Spleen (tissue), 11 donors: ENCODE data around the gene MROH7. TPM values are rescaled to one million over a fixed set of nuclear protein-coding genes. Genes with fewer than 3 reads are reported as not detected.

Experiments
- DNase-seq: peaks from one replicate; pipeline ENCODE4 v3.0.0-alpha.2; 2020
- H3K27ac ChIP-seq, 8 donors: fragments of 200-600 bp; sonication (generic) in 7 of 8; 1 replicate in 4 of 8; 2 replicates in 4 of 8; pipeline versions ENCODE4 v1.5.0 to v1.8.0; 2016 to 2021; ENCODE audit warnings: inconsistent platforms in 4 of 8, mild to moderate bottlenecking in 4 of 8, moderate library complexity in 1 of 8
- H3K27me3 ChIP-seq, 7 donors: fragments of 200-600 bp; sonication (generic) in 6 of 7; replicated peaks in 1 of 7; 1 replicate in 4 of 7; 2 replicates in 3 of 7; pipeline versions ENCODE4 v1.5.0 to v1.8.0; 2016 to 2021; ENCODE audit warnings: inconsistent platforms in 3 of 7, mild to moderate bottlenecking in 1 of 7
- H3K36me3 ChIP-seq, 6 donors: fragments of 200-600 bp; sonication (generic) in 5 of 6; 1 replicate in 4 of 6; 2 replicates in 2 of 6; pipeline versions ENCODE4 v1.5.0 to v1.8.0; 2016 to 2021; ENCODE audit warnings: inconsistent platforms in 2 of 6
- H3K4me1 ChIP-seq, 6 donors: fragments of 200-600 bp; sonication (generic) in 5 of 6; 1 replicate in 3 of 6; 2 replicates in 3 of 6; pipeline versions ENCODE4 v1.5.0 to v1.8.0; 2016 to 2021; ENCODE audit warnings: inconsistent platforms in 3 of 6
- H3K4me3 ChIP-seq, 8 donors: fragments of 200-600 bp; sonication (generic) in 7 of 8; 1 replicate in 4 of 8; 2 replicates in 4 of 8; pipeline versions ENCODE4 v1.5.0 to v1.8.0; 2016 to 2021; ENCODE audit warnings: inconsistent platforms in 4 of 8, mild to moderate bottlenecking in 4 of 8, moderate library complexity in 2 of 8
- H3K9me3 ChIP-seq, 8 donors: fragments of 200-600 bp; sonication (generic) in 7 of 8; 1 replicate in 4 of 8; 2 replicates in 4 of 8; pipeline versions ENCODE4 v1.5.0 to v1.8.0; 2016 to 2021; ENCODE audit warnings: inconsistent platforms in 4 of 8
- CTCF ChIP-seq, 11 experiments: fragments of 200-600 bp in 7 of 11; fragments of 450-650 bp in 4 of 11; sonication (generic) in 4 of 11; IDR thresholded peaks in 8 of 11; conservative IDR thresholded peaks in 3 of 11; 1 replicate in 7 of 11; 2 replicates in 4 of 11; pipeline versions ENCODE4 v1.4.0 to v1.8.0; 2016 to 2021; ENCODE audit warnings: antibody characterized with exemption in 11 of 11, inconsistent platforms in 4 of 11, mild to moderate bottlenecking in 1 of 11
- POLR2A ChIP-seq, 3 donors: fragments of 450-650 bp; IDR thresholded peaks; one replicate each; pipeline ENCODE4 v1.5.1; 2017; ENCODE audit warnings: antibody characterized with exemption in 3 of 3, mild to moderate bottlenecking in 1 of 3
- POLR2AphosphoS5 ChIP-seq, 3 donors: sonication (generic); formaldehyde crosslinking; IDR thresholded peaks; one replicate each; pipeline ENCODE4 v1.5.1; 2017; ENCODE audit warnings: antibody characterized with exemption in 3 of 3
- WGBS, 5 donors: extraction: QIAGEN DNeasy Blood & Tissue Kit in 3 of 5; methylation state at CpG; one replicate each; pipeline versions ENCODE4 v1.1.5 to v1.1.7; 2013 to 2018; 5-methylcytosine and 5-hydroxymethylcytosine counted together
- intact Hi-C: fragments of 100-400 bp; cut with DNase I; formaldehyde crosslinking; loops from one replicate; pipeline ENCODE4 v1.15.0; 2023; ENCODE audit warnings: low total_unique reads
- polyA plus RNA-seq, 3 donors: library from polyadenylated mRNA; stranded (reverse); fragments of 200-250 nt; gene quantifications; one replicate each; pipeline ENCODE4 v1.2.1, GENCODE V29; 2013
- total RNA-seq, 7 donors: library from RNA; depleted of rRNA in 3 of 7; stranded (reverse); fragments of >200 nt in 3 of 7; fragmentation: NEBNext Ultra II Directional in 4 of 7; extraction: Animal tissue kit (Norgen Biotek cat#: 25700) in 4 of 7; gene quantifications; one replicate each; pipeline versions ENCODE4 v1.1.0 to v1.2.1, GENCODE V29; 2016 to 2021
- donor health status: healthy with polysubstance abuse.
- donor health status: DM: no; HTN: no; CAD: no; lungs with moderate emphysema.
- donor health status: DM: no; HTN: no; CAD: no.
- donor health status: Bipolar disorder and iron deficiency.
- donor health status: healthy.
- donor health status: DM: no; HTN: no; CAD: no.
- donor health status: DM: yes; HTN: yes; CAD: no.

The MROH7 gene
- total and polyA plus RNA-seq, 10 donors: 0.36 to 3.6 (median 1.4) TPM

DNA sequence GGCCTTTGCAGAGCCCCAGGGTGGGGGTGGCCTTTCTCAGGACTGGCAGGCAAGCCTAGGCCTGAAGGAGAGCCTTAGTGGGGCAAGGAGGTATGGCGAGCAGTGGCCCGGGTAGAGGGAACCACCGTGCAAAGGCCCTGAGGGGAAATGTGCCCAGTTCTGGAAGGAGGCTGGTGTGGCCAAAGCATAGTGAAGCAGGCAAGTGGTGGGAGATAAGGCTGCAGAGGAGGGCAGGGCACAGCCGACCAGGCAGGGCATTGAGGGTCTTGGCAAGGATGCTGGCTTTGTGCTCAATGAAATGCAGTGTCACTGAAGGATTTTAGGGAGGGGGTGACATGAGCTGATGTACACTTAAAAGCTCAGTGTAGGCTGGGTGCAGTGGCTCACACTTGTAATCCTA is 22.8 kb downstream of the MROH7 start:
- Histone ChIP-seq H3K4me1 (no peaks in the 10 kb centered on the region), H3K4me3 (no peak overlapping the region), H3K36me3 (no peaks in the 10 kb centered on the region), H3K9me3 (peaks cover 0 to 6% (median 0%) of the 10 kb centered on the region in 8 donors), H3K27me3 (no peaks in the 10 kb centered on the region), H3K27ac (no peak overlapping the region)
- WGBS, 5 donors: 85 to 92% (median 88%) methylated on average over 4 of the region's 4 CpGs
- intact Hi-C loops: no loop called here
- TF ChIP-seq POLR2A (IDR thresholded peaks at IDR 0.05) (no peak), CTCF (IDR thresholded peaks at IDR 0.05 in 8 of 11, conservative IDR thresholded peaks at IDR 0.05 in 3 of 11) (no peak), POLR2AphosphoS5 (IDR thresholded peaks at IDR 0.05) (no peak)
- no peak for DNase-seq

GRCh38 chr1:54665852-54666251 is 24.3 kb downstream of the MROH7 start:
- Histone ChIP-seq H3K9me3 (no peaks in the 10 kb centered on the region), H3K4me3 (no peak overlapping the region), H3K36me3 (no peaks in the 10 kb centered on the region), H3K27ac (no peak overlapping the region), H3K27me3 (no peaks in the 10 kb centered on the region), H3K4me1 (no peaks in the 10 kb centered on the region)
- intact Hi-C loops: no loop called here
- no peak for DNase-seq
- TF ChIP-seq POLR2AphosphoS5 (IDR thresholded peaks at IDR 0.05) (no peak), POLR2A (IDR thresholded peaks at IDR 0.05) (no peak), CTCF (IDR thresholded peaks at IDR 0.05 in 8 of 11, conservative IDR thresholded peaks at IDR 0.05 in 3 of 11) (no peak)
- WGBS, 5 donors: 83 to 98% (median 93%) methylated on average over 5 of the region's 5 CpGs

DNA sequence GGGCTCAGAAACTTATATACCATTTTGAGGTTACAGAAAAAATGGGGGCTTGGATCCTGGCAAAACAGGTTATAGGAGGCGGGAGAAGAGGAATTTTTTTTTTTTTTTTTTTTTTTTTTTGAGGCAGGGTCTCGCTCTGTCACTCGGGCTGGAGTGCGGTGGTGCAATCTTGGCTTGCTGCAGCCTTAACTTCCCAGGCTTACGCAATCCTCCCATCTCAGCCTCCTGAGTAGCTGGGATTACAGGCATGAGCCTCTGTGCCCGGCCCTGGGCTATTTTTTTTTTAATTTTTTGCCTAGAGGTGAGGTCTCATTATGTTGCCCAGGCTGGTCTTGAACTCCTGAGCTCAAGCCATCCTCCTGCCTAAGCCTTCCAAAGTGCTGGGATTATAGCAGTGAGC is 24.7 kb downstream of the MROH7 start:
- Histone ChIP-seq H3K36me3 (no peaks in the 10 kb centered on the region), H3K27me3 (no peaks in the 10 kb centered on the region), H3K4me3 (no peak overlapping the region), H3K27ac (no peak overlapping the region), H3K9me3 (no peaks in the 10 kb centered on the region), H3K4me1 (no peaks in the 10 kb centered on the region)
- intact Hi-C loops: no loop called here
- 72 to 84% (median 77%) methylated on average over 6 of the region's 6 CpGs for WGBS, 5 donors
- no peak for DNase-seq
- TF ChIP-seq POLR2A (IDR thresholded peaks at IDR 0.05): no peak
- TF ChIP-seq POLR2AphosphoS5 (IDR thresholded peaks at IDR 0.05): no peak
- no peak for TF ChIP-seq CTCF (IDR thresholded peaks at IDR 0.05 in 8 of 11, conservative IDR thresholded peaks at IDR 0.05 in 3 of 11)

GRCh38 chr1:54667797-54668196 is 26.2 kb downstream of the MROH7 start:
- no peak overlapping the region for H3K4me3 ChIP-seq
- no peaks in the 10 kb centered on the region for H3K27me3 ChIP-seq
- H3K36me3 ChIP-seq: no peaks in the 10 kb centered on the region
- no peaks in the 10 kb centered on the region for H3K4me1 ChIP-seq
- no peaks in the 10 kb centered on the region for H3K9me3 ChIP-seq
- DNase-seq: no peak
- H3K27ac ChIP-seq: no peak overlapping the region
- intact Hi-C loops: no loop called here
- TF ChIP-seq POLR2A (IDR thresholded peaks at IDR 0.05) (no peak), CTCF (IDR thresholded peaks at IDR 0.05 in 8 of 11, conservative IDR thresholded peaks at IDR 0.05 in 3 of 11) (no peak), POLR2AphosphoS5 (IDR thresholded peaks at IDR 0.05) (no peak)
- 77 to 92% (median 91%) methylated on average over 2 of the region's 2 CpGs for WGBS, 5 donors
